ENCODE data around the gene PPM1D. TPM values are rescaled to one million over a fixed set of nuclear protein-coding genes. Genes with fewer than 3 reads are reported as not detected.

Gene PPM1D
- total RNA-seq, 1 experiment from 2014 or later: 14.3 TPM

- Mint-ChIP-seq H3K36me3 (ENCODE audit: insufficient read depth, unreplicated experiment) (no peaks in the 10 kb centered on the region), H3K4me3 (ENCODE audit: unreplicated experiment) (peak overlapping the region; percentile 48), H3K4me1 (ENCODE audit: insufficient read depth, unreplicated experiment) (peaks cover 6% of the 10 kb centered on the region), H3K27ac (ENCODE audit: low read depth, unreplicated experiment) (peak overlapping the region; percentile 25), H3K9me3 (ENCODE audit: unreplicated experiment) (no peaks in the 10 kb centered on the region), H3K27me3 (ENCODE audit: insufficient read depth, unreplicated experiment) (no peaks in the 10 kb centered on the region)
- ChIA-PET CTCF (interaction anchor here (0.9 to 3.7 kb wide), 4 partner anchors 8 to 80 kb away, joined by 3 to 34 read pairs (median 4); no protein-coding TSS in a partner anchor), POLR2A (interaction anchor here (0.6 to 2.0 kb wide), 4 partner anchors 22 to 498 kb away, joined by 3 to 11 read pairs (median 3); partner anchors contain the start of genes APPBP2 and PPM1D)
- DNase-seq (ENCODE audit: unreplicated experiment): peak; percentile 11
- intact Hi-C loops (cut with micrococcal nuclease): loop anchor here (5.0 to 10.0 kb wide), 2 partner anchors 57 to 125 kb away; no protein-coding TSS in a partner anchor
- TF ChIP-seq CTCF (IDR thresholded peaks at IDR 0.05; ENCODE audit: unreplicated experiment): no peak
- no TSS peak for BruUV-seq (replicated peaks)
Measured at GRCh38 chr17:60577147-60577915, 22.7 kb upstream of the PPM1D start.

- Mint-ChIP-seq H3K9me3 (ENCODE audit: unreplicated experiment) (no peaks in the 10 kb centered on the region), H3K4me3 (ENCODE audit: unreplicated experiment) (no peak overlapping the region), H3K4me1 (ENCODE audit: insufficient read depth, unreplicated experiment) (peaks cover 6% of the 10 kb centered on the region), H3K27me3 (ENCODE audit: insufficient read depth, unreplicated experiment) (no peaks in the 10 kb centered on the region), H3K27ac (ENCODE audit: low read depth, unreplicated experiment) (no peak overlapping the region), H3K36me3 (ENCODE audit: insufficient read depth, unreplicated experiment) (no peaks in the 10 kb centered on the region)
- DNase-seq (ENCODE audit: unreplicated experiment): no peak
- BruUV-seq (replicated peaks): no TSS peak
- CTCF ChIA-PET: interaction anchor here (1.8 kb wide), 1 partner anchor 9 kb away, joined by 4 read pairs; no protein-coding TSS in a partner anchor
- TF ChIP-seq CTCF (IDR thresholded peaks at IDR 0.05; ENCODE audit: unreplicated experiment): no peak
- intact Hi-C loops (cut with micrococcal nuclease): loop anchor here (5.0 to 10.0 kb wide), 2 partner anchors 56 to 127 kb away; no protein-coding TSS in a partner anchor
- POLR2A ChIA-PET: interaction anchor here (0.7 to 1.5 kb wide), 3 partner anchors 20 to 318 kb away, joined by 3 to 4 read pairs (median 4); partner anchors contain the start of gene APPBP2
Measured at GRCh38 chr17:60579090-60579489, 20.9 kb upstream of the PPM1D start.

GRCh38 chr17:60579551-60579950 is 20.4 kb upstream of the PPM1D start:
- CTCF ChIA-PET: no interaction called here
- H3K4me1 Mint-ChIP-seq (ENCODE audit: insufficient read depth, unreplicated experiment): peaks cover 6% of the 10 kb centered on the region
- no peak for DNase-seq (ENCODE audit: unreplicated experiment)
- TF ChIP-seq CTCF (IDR thresholded peaks at IDR 0.05; ENCODE audit: unreplicated experiment): no peak
- no peaks in the 10 kb centered on the region for H3K36me3 Mint-ChIP-seq (ENCODE audit: insufficient read depth, unreplicated experiment)
- no TSS peak for BruUV-seq (replicated peaks)
- no peaks in the 10 kb centered on the region for H3K27me3 Mint-ChIP-seq (ENCODE audit: insufficient read depth, unreplicated experiment)
- no peaks in the 10 kb centered on the region for H3K9me3 Mint-ChIP-seq (ENCODE audit: unreplicated experiment)
- POLR2A ChIA-PET: interaction anchor here (0.5 to 1.5 kb wide), 4 partner anchors 11 to 53 kb away, joined by 3 to 5 read pairs (median 4); partner anchors contain the start of gene APPBP2
- intact Hi-C loops (cut with micrococcal nuclease): loop anchor here (5.0 to 10.0 kb wide), 2 partner anchors 55 to 127 kb away; no protein-coding TSS in a partner anchor
- no peak overlapping the region for H3K4me3 Mint-ChIP-seq (ENCODE audit: unreplicated experiment)
- no peak overlapping the region for H3K27ac Mint-ChIP-seq (ENCODE audit: low read depth, unreplicated experiment)

GRCh38 chr17:60583008-60583407 is 17.0 kb upstream of the PPM1D start:
- no peak for TF ChIP-seq CTCF (IDR thresholded peaks at IDR 0.05; ENCODE audit: unreplicated experiment)
- H3K4me3 Mint-ChIP-seq (ENCODE audit: unreplicated experiment): no peak overlapping the region
- H3K4me1 Mint-ChIP-seq (ENCODE audit: insufficient read depth, unreplicated experiment): no peaks in the 10 kb centered on the region
- no TSS peak for BruUV-seq (replicated peaks)
- intact Hi-C loops (cut with micrococcal nuclease): no loop called here
- ChIA-PET POLR2A (interaction anchor here (0.7 to 3.1 kb wide), 3 partner anchors 8 to 28 kb away, joined by 3 to 16 read pairs (median 4); partner anchors contain the start of gene PPM1D), CTCF (interaction anchor here (0.7 kb wide), 1 partner anchor 10 kb away, joined by 3 read pairs; no protein-coding TSS in a partner anchor)
- DNase-seq (ENCODE audit: unreplicated experiment): no peak
- H3K27me3 Mint-ChIP-seq (ENCODE audit: insufficient read depth, unreplicated experiment): no peaks in the 10 kb centered on the region
- H3K9me3 Mint-ChIP-seq (ENCODE audit: unreplicated experiment): no peaks in the 10 kb centered on the region
- no peak overlapping the region for H3K27ac Mint-ChIP-seq (ENCODE audit: low read depth, unreplicated experiment)
- H3K36me3 Mint-ChIP-seq (ENCODE audit: insufficient read depth, unreplicated experiment): no peaks in the 10 kb centered on the region
